B cell (primary cell): ENCODE measurements around the gene ADAP1. TPM values are rescaled to one million over a fixed set of nuclear protein-coding genes. Genes with fewer than 3 reads are reported as not detected.
A peak's percentile ranks its signal among the peaks of the same experiment; 100 is the strongest.

Experiments used
- ATAC-seq: fragments of 200-7000 bp; cut with Tn5 transposase; one replicate; pipeline ENCODE4 v1.10.0; 2021; ENCODE audit warnings: low read depth, mild to moderate bottlenecking, moderate number of reproducible peaks, moderate library complexity
- CTCF ChIA-PET: fragments of 350-600 bp; sonication (Branson Sonifier 250); formaldehyde crosslinking; loops from one replicate; lab custom pipeline; 2021; ENCODE audit warnings: antibody characterized with exemption, inconsistent platforms; lab: Charles Lee
- POLR2A ChIA-PET: fragments of 350-600 bp; sonication (Branson Sonifier 250); formaldehyde crosslinking; loops from one replicate; lab custom pipeline; 2021; ENCODE audit warnings: antibody characterized with exemption; lab: Charles Lee
- DNase-seq: peaks from one replicate; pipeline ENCODE4 v3.0.0; 2013
- H2AFZ ChIP-seq: 2 replicates; pipeline ENCODE4 v1.6.1; 2012; ENCODE audit warnings: mild to moderate bottlenecking, low read depth, low read length; ENCODE audit not compliant: insufficient read depth, poor library complexity, severe bottlenecking
- H3K27ac ChIP-seq, 2 donors: 1 replicate in 1 of 2; 2 replicates in 1 of 2; pipeline ENCODE4 v1.5.1; 2012 to 2013; ENCODE audit warnings: low read length in 2 of 2, mild to moderate bottlenecking in 2 of 2, moderate library complexity in 1 of 2
- H3K27me3 ChIP-seq, 4 experiments: fragments of 200-600 bp in 1 of 4; sonication (generic) in 1 of 4; replicated peaks in 1 of 4; 1 replicate in 2 of 4; 2 replicates in 2 of 4; pipeline versions ENCODE4 v1.6.1 to v1.7.0; 2013 to 2016; ENCODE audit warnings: low read length in 3 of 4, mild to moderate bottlenecking in 2 of 4, mixed read lengths in 1 of 4, moderate library complexity in 1 of 4; ENCODE audit not compliant: insufficient read depth in 4 of 4, control insufficient read depth in 3 of 4; ENCODE audit errors: control extremely low read depth in 1 of 4
- H3K36me3 ChIP-seq, 2 experiments: replicated peaks in 1 of 2; 1 replicate in 1 of 2; 2 replicates in 1 of 2; pipeline versions ENCODE4 v1.6.1 to v1.7.1; 2013; ENCODE audit warnings: low read length in 1 of 2; ENCODE audit not compliant: insufficient read depth in 2 of 2, control insufficient read depth in 1 of 2; ENCODE audit errors: control extremely low read depth in 1 of 2, extremely low read depth in 1 of 2
- H3K4me1 ChIP-seq, 2 donors: fragments of 200-600 bp in 1 of 2; sonication (generic) in 1 of 2; 1 replicate in 1 of 2; 2 replicates in 1 of 2; pipeline versions ENCODE4 v1.5.1 to v1.6.1; 2013 to 2017; ENCODE audit warnings: low read length in 2 of 2; ENCODE audit not compliant: control insufficient read depth in 2 of 2, insufficient read depth in 2 of 2
- H3K4me2 ChIP-seq: replicated peaks from 2 replicates; pipeline ENCODE3; 2012; ENCODE audit warnings: mild to moderate bottlenecking, low read depth, low read length; ENCODE audit not compliant: poor library complexity, severe bottlenecking
- H3K4me3 ChIP-seq, 5 experiments: fragments of 200-600 bp in 1 of 5; sonication (generic) in 1 of 5; 1 replicate in 3 of 5; 2 replicates in 2 of 5; pipeline versions ENCODE4 v1.5.1 to v1.7.0; 2011 to 2016; ENCODE audit warnings: low read length in 4 of 5, mild to moderate bottlenecking in 4 of 5, low read depth in 2 of 5, control low read depth in 1 of 5, moderate library complexity in 1 of 5; ENCODE audit not compliant: insufficient read depth in 1 of 5; ENCODE audit errors: control extremely low read depth in 1 of 5, extremely low read depth in 1 of 5
- H3K79me2 ChIP-seq: fragments of 200-600 bp; sonication (generic); one replicate; pipeline ENCODE4 v1.6.0; 2016; ENCODE audit warnings: low read length; ENCODE audit not compliant: control insufficient read depth, insufficient read depth
- H3K9ac ChIP-seq: fragments of 200-600 bp; sonication (generic); 2 replicates; pipeline ENCODE4 v1.6.1; 2017; ENCODE audit warnings: mild to moderate bottlenecking, low read length, moderate library complexity
- H3K9me3 ChIP-seq, 3 donors: one replicate each; pipeline versions ENCODE4 v1.6.1 to v1.7.1; 2013; ENCODE audit warnings: low read length in 2 of 3; ENCODE audit not compliant: control insufficient read depth in 2 of 3, insufficient read depth in 1 of 3; ENCODE audit errors: control extremely low read depth in 1 of 3
- H4K20me1 ChIP-seq: 2 replicates; pipeline ENCODE4 v1.6.0; 2012; ENCODE audit warnings: mild to moderate bottlenecking, low read length; ENCODE audit not compliant: insufficient read depth, control insufficient read depth, poor library complexity, severe bottlenecking
- H3K27ac Mint-ChIP-seq: one replicate; pipeline ENCODE4 v1.8.0; 2021; ENCODE audit warnings: mixed read lengths
- H3K27me3 Mint-ChIP-seq: one replicate; pipeline ENCODE4 v1.8.0; 2021; ENCODE audit warnings: mixed read lengths
- H3K4me1 Mint-ChIP-seq: one replicate; pipeline ENCODE4 v1.8.0; 2021; ENCODE audit warnings: mixed read lengths
- H3K4me3 Mint-ChIP-seq: one replicate; pipeline ENCODE4 v1.8.0; 2021; ENCODE audit warnings: mixed read lengths
- H3K9me3 Mint-ChIP-seq: one replicate; pipeline ENCODE4 v1.8.0; 2022; ENCODE audit warnings: mixed read lengths; ENCODE audit not compliant: insufficient read depth
- EZH2 ChIP-seq: IDR thresholded peaks from 2 replicates; pipeline ENCODE4 v1.6.1; 2012; ENCODE audit warnings: borderline replicate concordance, low read depth, mild to moderate bottlenecking, moderate library complexity, low read length; ENCODE audit not compliant: insufficient read depth, poor library complexity, severe bottlenecking
- WGBS: methylation state at CpG from one replicate; pipeline ENCODE4 v1.1.5; 2013; ENCODE audit warnings: missing lambda C conversion rate; ENCODE audit not compliant: insufficient coverage; 5-methylcytosine and 5-hydroxymethylcytosine counted together
- intact Hi-C: fragments of 100-400 bp; cut with micrococcal nuclease; formaldehyde crosslinking; loops from one replicate; pipeline ENCODE4 v1.10.0; 2022
- polyA plus RNA-seq: library from polyadenylated mRNA; depleted of rRNA; stranded (reverse); fragments of >200 nt; gene quantifications from 2 replicates; pipeline ENCODE4 v1.2.3, GENCODE V29; 2012
- total RNA-seq, 2 donors: library from RNA; stranded (reverse); fragments of 120-200 nt in 1 of 2; gene quantifications; 1 replicate in 1 of 2; 2 replicates in 1 of 2; pipeline versions ENCODE4 v1.2.3 to v1.2.4, GENCODE V29; 2013 to 2022
- TF ChIP-seq, protein P1 (sequence below): fragments of 200-600 bp; IDR thresholded peaks from one replicate; pipeline ENCODE4 v1.8.0; 2022; ENCODE audit warnings: antibody characterized with exemption, mild to moderate bottlenecking

Gene ADAP1
- total and polyA plus RNA-seq, 2 donors (not counting 1 experiment from before 2014, with no cell fraction given): 10.8 to 12.9 TPM

DNA sequence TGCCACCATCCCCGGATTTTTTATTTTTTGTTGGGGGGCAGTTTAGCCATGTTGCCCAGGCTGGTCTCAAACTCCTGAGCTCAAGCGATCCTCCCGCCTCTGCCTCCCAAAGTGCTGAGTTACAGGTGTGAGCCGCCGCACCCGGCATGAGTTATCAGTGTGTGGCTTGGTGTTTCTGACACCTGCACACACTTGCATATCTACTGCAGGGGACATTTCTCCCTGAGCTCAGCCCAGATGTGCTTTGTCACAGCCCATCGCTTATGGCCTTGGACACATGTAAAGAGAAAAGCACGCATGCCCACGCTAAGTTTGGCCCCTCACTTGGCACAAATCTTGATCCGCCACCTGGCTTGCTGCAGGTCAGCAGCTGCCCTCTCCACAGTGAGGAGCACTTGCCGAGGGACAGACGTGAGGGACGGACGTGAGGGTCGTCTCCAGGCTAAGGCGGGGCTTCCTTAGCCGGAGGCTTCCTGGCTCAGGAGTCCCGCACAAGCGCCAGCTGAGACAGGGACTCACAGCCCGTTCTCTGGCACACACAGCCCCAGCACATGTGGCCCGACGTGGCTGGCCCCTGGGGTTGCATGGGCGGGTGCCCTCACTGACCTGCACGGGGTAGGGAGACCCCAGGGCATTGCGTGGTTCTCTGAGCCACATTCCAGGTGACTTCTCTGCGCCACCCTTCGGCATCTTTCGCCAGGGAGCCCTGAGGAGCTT lies 40.3 kb upstream of the ADAP1 start:
- peak overlapping the region; percentile 71 for H3K27ac Mint-ChIP-seq
- Histone ChIP-seq H3K4me1 (peaks cover 0 to 9% of the 10 kb centered on the region in 2 donors), H3K4me3 (no peak overlapping the region), H4K20me1 (peaks cover 17% of the 10 kb centered on the region), H3K4me2 (no peak overlapping the region), H3K36me3 (peaks cover 0 to 10% of the 10 kb centered on the region in 2 experiments), H3K9me3 (no peaks in the 10 kb centered on the region), H3K27me3 (peaks cover 0 to 14% (median 1%) of the 10 kb centered on the region in 4 experiments), H2AFZ (no peak overlapping the region), H3K9ac (no peak overlapping the region), H3K79me2 (no peaks in the 10 kb centered on the region), H3K27ac (no peak overlapping the region)
- 81% methylated on average over 22 of the region's 28 CpGs for WGBS
- peaks cover 15% of the 10 kb centered on the region for H3K4me1 Mint-ChIP-seq
- no peak for TF ChIP-seq EZH2
- no peaks in the 10 kb centered on the region for H3K27me3 Mint-ChIP-seq
- no peak overlapping the region for H3K4me3 Mint-ChIP-seq
- ChIA-PET POLR2A (interaction anchor here (0.5 to 6.2 kb wide), 9 partner anchors 9 to 145 kb away, joined by 3 to 47 read pairs (median 6); no protein-coding TSS in a partner anchor), CTCF (interaction anchor here (0.8 to 10.9 kb wide), 22 partner anchors 10 to 182 kb away, joined by 3 to 496 read pairs (median 19); partner anchors contain the start of genes COX19 and GPR146)
- DNase-seq: no peak
- no peak for ATAC-seq
- no peaks in the 10 kb centered on the region for H3K9me3 Mint-ChIP-seq
- intact Hi-C loops: no loop called here

- Histone ChIP-seq H3K79me2 (no peaks in the 10 kb centered on the region), H3K4me1 (peaks cover 0 to 9% of the 10 kb centered on the region in 2 donors), H4K20me1 (peaks cover 17% of the 10 kb centered on the region), H3K9me3 (no peaks in the 10 kb centered on the region), H3K36me3 (peaks cover 0 to 6% of the 10 kb centered on the region in 2 experiments), H3K9ac (no peak overlapping the region), H2AFZ (no peak overlapping the region), H3K4me3 (no peak overlapping the region), H3K27me3 (peaks cover 0 to 22% (median 2%) of the 10 kb centered on the region in 4 experiments), H3K4me2 (no peak overlapping the region), H3K27ac (no peak overlapping the region)
- intact Hi-C loops: loop anchor here (1.0 to 2.0 kb wide), 7 partner anchors 36 to 183 kb away; partner anchors contain the start of gene GPR146
- WGBS: 12% methylated on average over 29 of the region's 34 CpGs
- POLR2A ChIA-PET: interaction anchor here (0.6 to 6.2 kb wide), 13 partner anchors 18 to 147 kb away, joined by 3 to 47 read pairs (median 6); partner anchors contain the start of genes COX19 and GPR146
- TF ChIP-seq, protein P1, sequence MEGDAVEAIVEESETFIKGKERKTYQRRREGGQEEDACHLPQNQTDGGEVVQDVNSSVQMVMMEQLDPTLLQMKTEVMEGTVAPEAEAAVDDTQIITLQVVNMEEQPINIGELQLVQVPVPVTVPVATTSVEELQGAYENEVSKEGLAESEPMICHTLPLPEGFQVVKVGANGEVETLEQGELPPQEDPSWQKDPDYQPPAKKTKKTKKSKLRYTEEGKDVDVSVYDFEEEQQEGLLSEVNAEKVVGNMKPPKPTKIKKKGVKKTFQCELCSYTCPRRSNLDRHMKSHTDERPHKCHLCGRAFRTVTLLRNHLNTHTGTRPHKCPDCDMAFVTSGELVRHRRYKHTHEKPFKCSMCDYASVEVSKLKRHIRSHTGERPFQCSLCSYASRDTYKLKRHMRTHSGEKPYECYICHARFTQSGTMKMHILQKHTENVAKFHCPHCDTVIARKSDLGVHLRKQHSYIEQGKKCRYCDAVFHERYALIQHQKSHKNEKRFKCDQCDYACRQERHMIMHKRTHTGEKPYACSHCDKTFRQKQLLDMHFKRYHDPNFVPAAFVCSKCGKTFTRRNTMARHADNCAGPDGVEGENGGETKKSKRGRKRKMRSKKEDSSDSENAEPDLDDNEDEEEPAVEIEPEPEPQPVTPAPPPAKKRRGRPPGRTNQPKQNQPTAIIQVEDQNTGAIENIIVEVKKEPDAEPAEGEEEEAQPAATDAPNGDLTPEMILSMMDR: peak; percentile 100
- no peak for TF ChIP-seq EZH2
- CTCF ChIA-PET: interaction anchor here (0.6 to 10.9 kb wide), 52 partner anchors 8 to 190 kb away, joined by 3 to 496 read pairs (median 6); partner anchors contain the start of genes ADAP1, COX19 and GPR146
- Mint-ChIP-seq H3K27me3 (no peaks in the 10 kb centered on the region), H3K4me1 (peaks cover 13% of the 10 kb centered on the region), H3K9me3 (no peaks in the 10 kb centered on the region), H3K27ac (peak overlapping the region; percentile 90), H3K4me3 (peak overlapping the region; percentile 47)
- DNase-seq (peak; percentile 94), ATAC-seq (peak; percentile 96)
These were observed 38.5 kb upstream of the ADAP1 start for GRCh38 chr7:992709-993607.
